GM19395 (cell line): ENCODE results near the gene ZDHHC8.

Experiments used
- ATAC-seq: cut with Tn5 transposase; IDR thresholded peaks from one replicate; pipeline ENCODE4 v1.9.1; 2021; ENCODE audit warnings: mild to moderate bottlenecking, moderate library complexity; ENCODE audit not compliant: unreplicated experiment

Gene ZDHHC8

DNA sequence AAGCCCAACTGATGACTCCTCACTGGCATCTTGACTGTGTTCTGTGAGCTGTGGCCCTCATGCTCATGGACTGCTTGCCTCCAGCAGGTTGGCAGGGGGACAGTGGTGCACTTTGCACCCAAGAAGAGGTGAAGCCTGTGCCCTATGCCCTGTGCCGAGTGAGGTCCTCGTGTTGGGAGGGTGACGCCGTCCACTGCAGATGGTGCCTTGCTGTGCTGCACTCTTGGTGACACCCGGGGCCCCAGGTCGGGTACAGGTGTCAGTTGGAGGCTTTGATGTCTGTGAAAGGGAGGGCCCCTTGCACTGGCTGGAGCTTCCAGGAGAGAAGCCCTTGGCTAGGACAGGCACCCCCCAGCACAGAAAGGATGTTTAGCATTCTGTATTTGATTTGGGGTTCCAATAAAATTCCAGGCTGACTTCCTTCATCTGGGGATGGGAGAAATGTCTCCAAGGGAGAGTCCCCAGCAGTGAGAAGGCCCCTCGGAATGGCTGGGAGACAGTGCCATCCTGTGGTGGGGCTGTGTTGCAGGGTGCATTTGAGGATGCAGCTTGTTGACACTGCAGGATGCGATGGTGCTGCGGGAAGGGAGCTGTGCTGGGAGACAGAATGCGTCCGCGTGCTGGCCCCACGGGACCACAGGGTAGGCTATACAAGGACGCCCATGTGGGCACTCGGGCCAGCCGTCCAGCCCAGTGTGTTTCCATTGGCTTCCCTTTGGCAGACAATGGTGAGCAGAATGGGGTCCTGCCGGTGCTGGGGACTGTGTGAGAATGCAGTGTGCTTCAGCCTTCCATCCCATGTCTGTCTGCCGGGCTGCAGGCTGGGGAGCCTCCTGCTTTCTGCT, 2.5 kb upstream of the ZDHHC8 start:
- ATAC-seq, result no peak

GRCh38 chr22:20129747-20130014, 1.9 kb upstream of the ZDHHC8 start:
- no peak for ATAC-seq

DNA sequence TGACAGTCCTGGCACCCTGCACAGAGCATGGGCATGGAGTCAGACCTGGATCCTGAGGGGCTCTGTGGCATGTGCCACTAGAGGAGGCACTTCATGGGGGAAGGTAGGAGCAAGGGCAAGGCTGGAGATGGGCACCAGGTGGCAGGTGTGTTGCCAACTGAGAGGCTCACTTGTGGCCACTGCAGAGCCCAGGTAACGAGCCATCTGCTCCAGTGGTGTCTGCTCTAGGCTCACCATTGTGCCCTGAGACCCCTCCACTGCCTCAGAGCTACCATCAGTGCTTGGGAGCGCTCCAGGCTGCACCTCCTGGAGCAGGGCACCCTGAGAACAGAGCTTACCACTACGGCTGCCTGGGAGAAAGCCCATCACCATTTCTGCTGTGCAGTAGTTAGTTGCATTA, 1.3 kb upstream of the ZDHHC8 start:
- ATAC-seq, result no peak

GRCh38 chr22:20130731-20131596, 640 bp upstream of the ZDHHC8 start:
- peak; percentile 59 for ATAC-seq

DNA sequence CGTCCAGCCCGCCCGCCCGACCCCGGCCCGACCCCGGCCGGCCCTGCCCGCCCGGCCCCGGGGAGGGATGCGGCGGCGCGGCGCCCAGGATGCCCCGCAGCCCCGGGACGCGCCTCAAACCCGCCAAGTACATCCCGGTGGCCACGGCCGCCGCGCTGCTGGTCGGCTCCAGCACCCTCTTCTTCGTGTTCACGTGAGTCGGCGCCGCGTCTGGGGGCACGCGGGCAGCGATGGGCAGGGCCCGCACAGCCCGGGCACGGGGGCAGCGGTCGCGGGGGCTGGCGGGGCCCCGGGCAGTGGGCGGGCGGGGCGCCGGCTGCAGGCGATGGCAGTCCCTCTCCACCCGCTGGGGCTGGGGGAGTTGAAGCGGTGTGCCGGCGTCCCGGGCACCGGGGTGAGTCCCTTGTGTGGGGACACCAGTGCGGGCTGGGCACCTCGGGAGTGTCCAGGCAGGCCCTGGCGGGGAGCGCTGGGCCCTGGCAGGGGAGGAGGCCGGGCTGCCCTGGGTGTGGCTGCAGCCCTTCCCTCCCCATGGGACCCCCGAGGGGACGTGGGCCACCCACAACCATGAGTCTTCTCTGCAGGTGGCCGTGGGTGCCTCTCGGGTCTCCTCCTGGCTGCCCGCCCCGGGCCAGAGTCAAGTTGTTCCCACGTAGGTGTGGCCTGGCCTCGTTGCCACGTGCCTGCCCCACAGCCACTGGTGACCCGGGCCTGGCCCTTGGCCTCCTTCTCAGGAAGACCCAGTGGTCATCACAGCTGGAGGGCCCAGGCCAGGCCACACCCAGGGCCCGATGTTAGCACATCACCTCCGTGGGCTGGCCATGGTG, 468 bp downstream of the ZDHHC8 start:
- no peak for ATAC-seq

GRCh38 chr22:20132686-20133246, 1.2 kb downstream of the ZDHHC8 start:
- no peak for ATAC-seq

GRCh38 chr22:20133930-20134549, 2.4 kb downstream of the ZDHHC8 start:
- ATAC-seq, result no peak

DNA sequence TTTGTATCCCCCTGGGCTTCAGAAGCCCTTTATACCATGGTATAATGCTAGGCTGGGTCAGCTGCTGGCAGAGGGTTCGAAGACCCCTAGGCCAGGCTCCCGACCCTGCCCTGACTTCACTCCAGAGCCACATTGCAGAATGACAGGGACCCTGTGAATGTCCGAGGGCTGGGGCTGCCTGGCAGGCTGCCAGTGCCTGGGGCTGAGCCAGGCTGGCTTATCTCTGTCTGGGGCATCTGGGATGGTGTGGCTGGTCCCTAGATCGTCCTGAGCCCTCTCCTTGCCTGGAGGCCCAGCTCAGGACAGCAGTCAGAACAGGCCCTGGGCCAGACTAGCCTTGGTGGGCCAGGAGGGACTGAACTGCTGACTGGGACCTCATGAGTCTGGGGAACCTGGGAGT, 3.7 kb downstream of the ZDHHC8 start:
- no peak for ATAC-seq

GRCh38 chr22:20135806-20136602, 4.4 kb downstream of the ZDHHC8 start:
- ATAC-seq, result no peak

GRCh38 chr22:20136603-20136873, 4.9 kb downstream of the ZDHHC8 start:
- ATAC-seq, result no peak

- no peak for ATAC-seq
Measured at GRCh38 chr22:20137113-20137512, 5.5 kb downstream of the ZDHHC8 start.

DNA sequence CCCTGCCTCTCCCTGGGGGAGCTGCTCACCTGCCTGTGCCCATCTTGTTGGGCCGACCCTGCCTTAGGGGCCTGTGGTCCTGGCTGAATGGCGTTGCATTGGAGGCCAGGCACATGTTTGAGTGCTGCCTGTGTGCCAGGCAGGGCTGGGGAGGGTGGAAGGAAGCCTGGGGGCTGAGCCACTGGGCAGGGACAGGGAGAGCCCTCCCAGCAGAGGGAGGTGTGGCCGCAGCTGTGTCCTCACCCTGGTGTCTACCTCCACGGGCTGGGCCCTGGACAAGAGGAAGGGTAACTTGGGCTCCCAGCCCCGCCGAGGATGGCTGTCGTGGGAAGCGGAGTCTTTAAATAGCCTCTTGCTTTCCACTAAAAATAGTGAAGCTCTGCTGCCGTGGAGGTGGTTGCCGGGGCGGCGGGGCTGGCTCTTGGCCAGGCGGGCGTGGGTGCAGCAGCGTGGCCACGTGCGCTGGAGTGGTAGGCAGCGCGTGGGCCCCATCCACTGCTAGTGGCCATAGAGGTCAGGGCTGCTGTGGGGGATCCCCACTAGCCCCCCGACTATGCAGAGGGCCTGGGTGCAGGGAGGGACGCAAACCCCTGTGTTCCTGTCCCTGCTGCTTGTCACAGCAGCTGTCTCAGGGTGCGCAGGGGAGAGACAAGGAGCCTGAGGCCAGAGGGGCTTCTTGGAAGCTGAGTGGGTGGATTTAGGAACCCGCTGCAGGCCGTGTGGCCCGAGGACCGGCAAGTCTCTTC, 6.2 kb downstream of the ZDHHC8 start:
- no peak for ATAC-seq

DNA sequence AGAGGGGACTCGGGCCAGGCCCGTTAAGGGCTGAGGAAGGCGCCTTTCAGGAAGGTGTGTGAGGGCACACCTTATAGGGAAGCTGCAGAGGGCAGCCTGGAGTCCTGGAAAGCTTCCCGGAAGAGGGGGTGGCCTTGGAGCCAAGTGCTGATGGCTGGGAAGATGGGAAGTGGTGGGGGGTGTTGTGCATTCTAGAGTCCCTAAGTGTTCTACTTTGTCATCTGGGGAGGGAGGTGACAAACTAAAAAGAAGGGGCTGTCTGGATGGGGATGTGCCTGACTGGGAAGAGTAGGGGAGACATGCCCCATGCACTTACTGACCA, 6.8 kb downstream of the ZDHHC8 start:
- no peak for ATAC-seq

DNA sequence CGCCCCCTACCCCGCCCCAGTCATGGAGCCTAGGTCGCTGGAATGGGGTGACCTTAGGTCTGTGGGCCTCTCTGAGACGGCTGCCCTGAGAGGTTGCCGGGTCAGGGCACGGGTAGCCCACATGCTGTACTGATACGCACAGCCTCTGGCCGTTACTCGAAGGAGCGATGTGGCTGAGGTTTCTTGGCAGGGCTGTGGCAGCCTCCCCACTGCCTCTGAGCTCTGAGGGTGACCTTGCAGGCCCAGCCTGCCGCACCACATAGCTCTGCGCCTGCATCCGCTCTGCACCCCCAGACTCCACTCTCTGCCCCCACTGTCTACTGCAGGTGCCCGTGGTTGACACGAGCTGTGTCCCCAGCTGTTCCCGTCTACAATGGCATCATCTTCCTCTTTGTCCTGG, 7.3 kb downstream of the ZDHHC8 start:
- no peak for ATAC-seq

GRCh38 chr22:20139391-20140106, 7.9 kb downstream of the ZDHHC8 start:
- no peak for ATAC-seq

DNA sequence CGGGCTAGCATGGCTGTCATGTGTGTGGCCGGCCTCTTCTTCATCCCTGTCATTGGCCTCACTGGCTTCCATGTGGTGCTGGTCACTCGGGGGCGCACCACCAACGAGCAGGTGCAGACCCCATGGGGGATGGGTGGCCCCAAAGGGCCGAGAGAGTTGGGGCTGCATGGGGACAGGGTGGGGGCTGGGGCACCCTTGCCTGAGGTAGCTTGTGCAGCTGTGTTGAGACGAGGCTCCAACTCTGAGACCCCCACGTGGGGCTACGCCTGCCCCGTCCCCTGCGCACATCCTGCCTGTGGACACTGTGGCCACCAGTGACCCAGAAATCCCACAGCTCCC, 8.5 kb downstream of the ZDHHC8 start:
- no peak for ATAC-seq

GRCh38 chr22:20140521-20140964, 8.9 kb downstream of the ZDHHC8 start:
- ATAC-seq, result no peak

- no peak for ATAC-seq
Measured at GRCh38 chr22:20141186-20142077, 9.8 kb downstream of the ZDHHC8 start.
